PC-9 (cell line): Measurements from ENCODE around the gene GRID2. TPM values are rescaled to one million over a fixed set of nuclear protein-coding genes. Genes with fewer than 3 reads are reported as not detected.

Source experiments
- BruUV-seq: library from RNA; stranded (reverse); fragments of 400-500 nt; replicated peaks from 2 replicates; lab custom pipeline; 2021; lab: Mats Ljungman, UMichigan
- CTCF ChIA-PET: fragments of 300-600 bp; sonication (Branson Sonifier 250); formaldehyde crosslinking; loops from one replicate; lab custom pipeline; 2022; ENCODE audit warnings: antibody characterized with exemption; lab: Charles Lee
- POLR2A ChIA-PET: fragments of 300-600 bp; sonication (Branson Sonifier 250); formaldehyde crosslinking; loops from one replicate; lab custom pipeline; 2022; ENCODE audit warnings: antibody characterized with exemption; ENCODE audit not compliant: unreplicated experiment; lab: Charles Lee
- DNase-seq, 2 experiments: peaks; one replicate each; pipeline versions ENCODE4 v3.0.0 to v3.0.0-alpha.2; 2015 to 2022; ENCODE audit warnings: mixed read lengths in 1 of 2
- H2AFZ ChIP-seq: fragments of 200-600 bp; sonication (generic); 2 replicates; pipeline ENCODE4 v1.8.1; 2017; ENCODE audit warnings: antibody characterized with exemption
- H3F3A ChIP-seq: fragments of 200-600 bp; sonication (generic); 2 replicates; pipeline ENCODE4 v1.8.1; 2017; ENCODE audit warnings: antibody characterized with exemption, mild to moderate bottlenecking, low read depth; ENCODE audit not compliant: insufficient read depth
- H3K27ac ChIP-seq: fragments of 200-600 bp; sonication (generic); 2 replicates; pipeline ENCODE4 v1.6.1; 2016; ENCODE audit warnings: mixed run types
- H3K27me3 ChIP-seq: fragments of 200-600 bp; sonication (generic); 2 replicates; pipeline ENCODE4 v1.6.1; 2016; ENCODE audit warnings: low read depth, mixed run types; ENCODE audit not compliant: insufficient read depth
- H3K36me3 ChIP-seq: fragments of 200-600 bp; sonication (generic); 2 replicates; pipeline ENCODE4 v1.6.1; 2016; ENCODE audit warnings: low read depth, mixed run types
- H3K4me1 ChIP-seq: fragments of 200-600 bp; sonication (generic); replicated peaks from 2 replicates; pipeline ENCODE4 v1.6.1; 2016; ENCODE audit warnings: mixed run types; ENCODE audit not compliant: insufficient read depth
- H3K4me2 ChIP-seq: fragments of 200-600 bp; sonication (generic); 2 replicates; pipeline ENCODE4 v1.6.1; 2017; ENCODE audit warnings: mixed run types
- H3K4me3 ChIP-seq: fragments of 200-600 bp; sonication (generic); 2 replicates; pipeline ENCODE4 v1.6.1; 2016; ENCODE audit warnings: mixed run types
- H3K79me2 ChIP-seq: fragments of 200-600 bp; sonication (generic); 2 replicates; pipeline ENCODE4 v1.6.1; 2017; ENCODE audit warnings: low read depth, mixed run types
- H3K9me2 ChIP-seq: fragments of 200-600 bp; sonication (generic); 2 replicates; pipeline ENCODE4 v1.8.1; 2017; ENCODE audit warnings: mild to moderate bottlenecking; ENCODE audit not compliant: insufficient read depth
- H3K9me3 ChIP-seq: fragments of 200-600 bp; sonication (generic); 2 replicates; pipeline ENCODE4 v1.8.1; 2016; ENCODE audit warnings: low read depth; ENCODE audit not compliant: insufficient read depth
- H4K20me1 ChIP-seq: fragments of 200-600 bp; sonication (generic); 2 replicates; pipeline ENCODE4 v1.8.1; 2017; ENCODE audit not compliant: insufficient read depth
- EZH2 ChIP-seq: fragments of 200-600 bp; sonication (generic); IDR thresholded peaks from 2 replicates; pipeline ENCODE4 v1.8.0; 2017; ENCODE audit warnings: antibody characterized with exemption, low read depth
- intact Hi-C: fragments of 100-400 bp; cut with micrococcal nuclease; formaldehyde crosslinking; loops from one replicate; pipeline ENCODE4 v1.10.0; 2022; ENCODE audit not compliant: unreplicated experiment
- total RNA-seq: library from RNA; stranded (reverse); gene quantifications from 2 replicates; pipeline ENCODE4 v1.2.3, GENCODE V29; 2021
- TF ChIP-seq, protein P1 (sequence below): fragments of 200-600 bp; sonication (generic); conservative IDR thresholded peaks from 2 replicates; pipeline ENCODE4 v1.6.1; 2017; ENCODE audit warnings: mixed run types, antibody characterized with exemption, mild to moderate bottlenecking, moderate library complexity

GRID2 gene
- total RNA-seq, 1 experiment from 2014 or later: not detected

DNA sequence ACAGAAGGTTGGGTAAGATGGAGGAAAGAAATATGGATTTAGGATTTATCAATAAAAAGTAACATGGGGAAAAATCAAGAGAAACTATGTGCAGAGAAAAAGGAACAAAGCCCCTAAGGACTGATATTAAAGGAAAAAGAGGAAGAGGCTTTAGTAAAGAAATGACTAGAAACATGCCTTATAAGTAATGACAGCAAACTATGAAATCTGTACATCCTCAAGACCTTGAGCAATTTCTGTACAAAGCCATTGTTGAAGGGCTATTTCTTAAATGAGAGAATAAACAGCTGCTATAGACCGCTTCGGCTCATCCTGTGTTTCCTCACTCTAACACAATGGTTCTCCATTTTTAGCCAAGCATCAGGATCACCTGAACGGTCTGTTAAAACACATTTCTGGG lies 1344.5 kb downstream of the GRID2 start:
- H3K79me2 ChIP-seq: no peaks in the 10 kb centered on the region
- no peaks in the 10 kb centered on the region for H3F3A ChIP-seq
- no peak overlapping the region for H3K4me3 ChIP-seq
- intact Hi-C loops: no loop called here
- ChIA-PET CTCF (no interaction called here), POLR2A (no interaction called here)
- BruUV-seq: no TSS peak
- no peak for DNase-seq
- H2AFZ ChIP-seq: no peak overlapping the region
- H3K27ac ChIP-seq: no peak overlapping the region
- H3K36me3 ChIP-seq: no peaks in the 10 kb centered on the region
- H3K9me3 ChIP-seq: no peaks in the 10 kb centered on the region
- no peaks in the 10 kb centered on the region for H3K4me1 ChIP-seq
- no peak overlapping the region for H3K4me2 ChIP-seq
- H3K27me3 ChIP-seq: no peaks in the 10 kb centered on the region
- no peaks in the 10 kb centered on the region for H4K20me1 ChIP-seq
- no peaks in the 10 kb centered on the region for H3K9me2 ChIP-seq
- TF ChIP-seq, protein P1, sequence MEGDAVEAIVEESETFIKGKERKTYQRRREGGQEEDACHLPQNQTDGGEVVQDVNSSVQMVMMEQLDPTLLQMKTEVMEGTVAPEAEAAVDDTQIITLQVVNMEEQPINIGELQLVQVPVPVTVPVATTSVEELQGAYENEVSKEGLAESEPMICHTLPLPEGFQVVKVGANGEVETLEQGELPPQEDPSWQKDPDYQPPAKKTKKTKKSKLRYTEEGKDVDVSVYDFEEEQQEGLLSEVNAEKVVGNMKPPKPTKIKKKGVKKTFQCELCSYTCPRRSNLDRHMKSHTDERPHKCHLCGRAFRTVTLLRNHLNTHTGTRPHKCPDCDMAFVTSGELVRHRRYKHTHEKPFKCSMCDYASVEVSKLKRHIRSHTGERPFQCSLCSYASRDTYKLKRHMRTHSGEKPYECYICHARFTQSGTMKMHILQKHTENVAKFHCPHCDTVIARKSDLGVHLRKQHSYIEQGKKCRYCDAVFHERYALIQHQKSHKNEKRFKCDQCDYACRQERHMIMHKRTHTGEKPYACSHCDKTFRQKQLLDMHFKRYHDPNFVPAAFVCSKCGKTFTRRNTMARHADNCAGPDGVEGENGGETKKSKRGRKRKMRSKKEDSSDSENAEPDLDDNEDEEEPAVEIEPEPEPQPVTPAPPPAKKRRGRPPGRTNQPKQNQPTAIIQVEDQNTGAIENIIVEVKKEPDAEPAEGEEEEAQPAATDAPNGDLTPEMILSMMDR: no peak
- TF ChIP-seq EZH2: no peak

DNA sequence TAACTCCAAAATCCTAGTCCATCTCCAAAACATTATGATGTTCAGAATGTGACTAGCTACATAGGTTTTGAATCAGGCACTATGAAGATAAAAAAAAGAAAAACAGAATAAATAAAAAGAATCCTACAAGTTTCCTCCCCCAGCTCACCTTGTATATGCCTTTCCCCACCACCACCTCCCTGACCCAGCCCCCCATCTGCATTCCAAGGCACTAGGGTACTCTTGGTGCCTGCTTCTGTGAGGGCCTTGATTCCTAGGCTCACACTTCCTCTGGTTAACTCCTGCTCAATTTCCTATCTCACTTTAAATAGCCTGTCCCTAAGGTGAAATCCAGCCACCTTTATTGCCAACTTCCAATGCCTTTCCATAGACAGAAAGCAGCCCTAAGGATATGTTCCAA lies 1346.1 kb downstream of the GRID2 start:
- TF ChIP-seq, protein P1: no peak
- TF ChIP-seq EZH2: no peak
- no TSS peak for BruUV-seq
- Histone ChIP-seq H3F3A (no peaks in the 10 kb centered on the region), H3K27ac (no peak overlapping the region), H3K27me3 (no peaks in the 10 kb centered on the region), H4K20me1 (no peaks in the 10 kb centered on the region), H3K36me3 (no peaks in the 10 kb centered on the region), H3K4me1 (no peaks in the 10 kb centered on the region), H3K9me3 (no peaks in the 10 kb centered on the region), H3K4me3 (no peak overlapping the region), H3K9me2 (no peaks in the 10 kb centered on the region), H2AFZ (no peak overlapping the region), H3K79me2 (no peaks in the 10 kb centered on the region), H3K4me2 (no peak overlapping the region)
- no peak for DNase-seq
- intact Hi-C loops: no loop called here
- ChIA-PET CTCF (no interaction called here), POLR2A (no interaction called here)

DNA sequence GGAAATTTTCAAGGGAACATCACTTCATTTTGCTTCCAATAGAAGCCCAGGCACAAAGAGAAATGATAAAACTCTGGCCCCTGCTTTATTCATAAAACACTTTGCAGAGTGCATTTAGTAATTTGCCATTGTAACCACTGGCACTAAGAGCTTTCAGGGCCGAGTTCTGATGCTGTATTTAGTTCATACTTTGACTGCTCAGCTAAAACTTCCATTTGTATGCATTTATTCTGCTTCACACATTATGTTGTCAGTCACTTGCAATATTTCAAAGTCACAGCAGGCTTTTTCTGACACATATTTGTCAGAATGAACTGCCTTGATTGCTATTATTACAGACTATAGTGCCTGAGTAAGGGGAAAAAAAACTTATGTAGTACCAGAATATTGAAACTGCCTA lies 1350.4 kb downstream of the GRID2 start:
- no peaks in the 10 kb centered on the region for H3K4me1 ChIP-seq
- DNase-seq: no peak
- TF ChIP-seq, protein P1: no peak
- TF ChIP-seq EZH2: no peak
- no peak overlapping the region for H3K4me2 ChIP-seq
- H4K20me1 ChIP-seq: no peaks in the 10 kb centered on the region
- no peaks in the 10 kb centered on the region for H3K79me2 ChIP-seq
- H3K27me3 ChIP-seq: no peaks in the 10 kb centered on the region
- no TSS peak for BruUV-seq
- ChIA-PET POLR2A (no interaction called here), CTCF (no interaction called here)
- no peak overlapping the region for H3K4me3 ChIP-seq
- no peaks in the 10 kb centered on the region for H3K36me3 ChIP-seq
- no peaks in the 10 kb centered on the region for H3F3A ChIP-seq
- intact Hi-C loops: no loop called here
- no peaks in the 10 kb centered on the region for H3K9me2 ChIP-seq
- H3K27ac ChIP-seq: no peak overlapping the region
- H2AFZ ChIP-seq: no peak overlapping the region
- no peaks in the 10 kb centered on the region for H3K9me3 ChIP-seq
